GM12878 (cell line): ENCODE results near the gene MXRA8. TPM values are rescaled to one million over a fixed set of nuclear protein-coding genes. Genes with fewer than 3 reads are reported as not detected.
A peak's percentile ranks its signal among the peaks of the same experiment; 100 is the strongest.

Experiments used
- ATAC-seq: fragments of 200-7000 bp; cut with Tn5 transposase; 3 replicates; pipeline ENCODE4 v1.9.1; 2020; ENCODE audit warnings: mild to moderate bottlenecking, moderate library complexity
- BruUV-seq: library from RNA; stranded (reverse); fragments of 400-500 nt; replicated peaks from 2 replicates; lab custom pipeline; 2021; lab: Mats Ljungman, UMichigan
- CTCF ChIA-PET: fragments of 300-600 bp; sonication (Branson Sonifier 250); formaldehyde crosslinking; extraction: SDS; loops from one replicate; lab custom pipeline; 2021; ENCODE audit warnings: inconsistent platforms; lab: Yijun Ruan, JAX
- POLR2A ChIA-PET: fragments of 350-600 bp; formaldehyde crosslinking; extraction: SDS; loops from one replicate; lab custom pipeline; 2021; ENCODE audit warnings: inconsistent platforms; lab: Charles Lee
- RAD21 ChIA-PET: fragments of 300-600 bp; sonication (Branson Sonifier 250); formaldehyde crosslinking; loops from one replicate; lab custom pipeline; 2023; ENCODE audit warnings: antibody characterized with exemption; ENCODE audit not compliant: unreplicated experiment; lab: Charles Lee
- SMC1A ChIA-PET: fragments of 300-600 bp; sonication (Branson Sonifier 250); formaldehyde crosslinking; loops from one replicate; lab custom pipeline; 2023; ENCODE audit not compliant: unreplicated experiment, uncharacterized antibody; lab: Charles Lee
- DNase-seq: peaks from one replicate; pipeline ENCODE4 v3.0.0-alpha.2; 2011; ENCODE audit warnings: low read depth, low spot score
- FAIRE-seq: peaks from 3 replicates; lab custom pipeline; 2011; peaks lifted over from hg19 to GRCh38; lab: Jason Lieb, UNC
- H2AFZ ChIP-seq: 2 replicates; pipeline ENCODE4 v1.6.0; 2011; ENCODE audit warnings: low read depth, low read length, control low read depth; ENCODE audit not compliant: control insufficient read depth
- H3K27ac ChIP-seq: 2 replicates; pipeline ENCODE4 v1.5.1; 2011; ENCODE audit warnings: control low read depth; ENCODE audit not compliant: control insufficient read depth, insufficient read depth
- H3K27me3 ChIP-seq, 2 experiments: replicated peaks in 1 of 2; 2 replicates each; pipeline versions ENCODE4 v1.6.0 to v1.6.1; 2011; ENCODE audit warnings: low read length in 1 of 2; ENCODE audit not compliant: control insufficient read depth in 2 of 2, insufficient read depth in 2 of 2
- H3K36me3 ChIP-seq, 2 experiments: 2 replicates each; pipeline ENCODE4 v1.5.1; 2011; ENCODE audit warnings: low read length in 1 of 2; ENCODE audit not compliant: control insufficient read depth in 2 of 2, insufficient read depth in 2 of 2
- H3K4me1 ChIP-seq: 2 replicates; pipeline ENCODE4 v1.6.1; 2011; ENCODE audit warnings: mild to moderate bottlenecking, low read length, moderate library complexity, mixed read lengths; ENCODE audit not compliant: control insufficient read depth, insufficient read depth
- H3K4me2 ChIP-seq: 2 replicates; pipeline ENCODE4 v1.6.0; 2011; ENCODE audit warnings: control low read depth; ENCODE audit not compliant: control insufficient read depth, insufficient read depth
- H3K4me3 ChIP-seq: fragments of 200-600 bp; sonication (generic); 2 replicates; pipeline ENCODE4 v1.5.1; 2016
- H3K79me2 ChIP-seq: 2 replicates; pipeline ENCODE4 v1.6.0; 2011; ENCODE audit warnings: low read length; ENCODE audit not compliant: control insufficient read depth, insufficient read depth
- H3K9ac ChIP-seq: 2 replicates; pipeline ENCODE4 v1.8.0; 2011; ENCODE audit warnings: low read length, control low read depth, mixed read lengths; ENCODE audit not compliant: control insufficient read depth, insufficient read depth
- H3K9me3 ChIP-seq: replicated peaks from 3 replicates; pipeline ENCODE4 v1.5.1; 2011; ENCODE audit warnings: mild to moderate bottlenecking, low read length; ENCODE audit not compliant: control insufficient read depth, insufficient read depth
- H4K20me1 ChIP-seq: 2 replicates; pipeline ENCODE4 v1.6.0; 2011; ENCODE audit not compliant: control insufficient read depth, insufficient read depth
- BACH1 ChIP-seq: fragments of 450-650 bp; IDR thresholded peaks from 2 replicates; pipeline ENCODE4 v1.6.1; 2017; ENCODE audit warnings: mild to moderate bottlenecking, borderline replicate concordance
- BHLHE40 ChIP-seq, 2 experiments: fragments of 450-650 bp in 1 of 2; IDR thresholded peaks; 2 replicates each; pipeline ENCODE4 v1.6.1; 2011 to 2017; ENCODE audit warnings: low read depth in 2 of 2, borderline replicate concordance in 1 of 2, improper control_type of control experiment in 1 of 2, low read length in 1 of 2, mild to moderate bottlenecking in 1 of 2
- DPF2 ChIP-seq: fragments of 450-650 bp; IDR thresholded peaks from 2 replicates; pipeline ENCODE4 v1.6.1; 2017; ENCODE audit warnings: mild to moderate bottlenecking
- GATAD2B ChIP-seq: fragments of 450-650 bp; conservative IDR thresholded peaks from 2 replicates; pipeline ENCODE4 v1.6.1; 2017; ENCODE audit warnings: low read depth, mild to moderate bottlenecking, moderate library complexity
- IKZF1 ChIP-seq: fragments of 450-650 bp; conservative IDR thresholded peaks from 2 replicates; pipeline ENCODE4 v1.6.1; 2017; ENCODE audit warnings: antibody characterized with exemption, mild to moderate bottlenecking
- MEF2B ChIP-seq: fragments of 450-650 bp; IDR thresholded peaks from 2 replicates; pipeline ENCODE4 v1.6.1; 2018; ENCODE audit warnings: mild to moderate bottlenecking, moderate library complexity; ENCODE audit not compliant: partially characterized antibody, poor library complexity, severe bottlenecking
- NBN ChIP-seq: fragments of 450-650 bp; IDR thresholded peaks from 2 replicates; pipeline ENCODE4 v1.6.1; 2016
- NFXL1 ChIP-seq: fragments of 450-650 bp; IDR thresholded peaks from 2 replicates; pipeline ENCODE4 v1.6.1; 2017; ENCODE audit warnings: antibody characterized with exemption, mild to moderate bottlenecking, borderline replicate concordance
- NFYB ChIP-seq: IDR thresholded peaks from 2 replicates; pipeline ENCODE4 v1.6.1; 2011; ENCODE audit warnings: low read depth, mild to moderate bottlenecking, low read length, improper control_type of control experiment, moderate library complexity; ENCODE audit not compliant: insufficient read depth
- POLR2A ChIP-seq: IDR thresholded peaks from 2 replicates; pipeline ENCODE4 v1.6.1; 2011; ENCODE audit warnings: low read depth, mild to moderate bottlenecking, low read length
- RAD21 ChIP-seq: IDR thresholded peaks from 2 replicates; pipeline ENCODE4 v1.6.1; 2011; ENCODE audit warnings: mild to moderate bottlenecking, low read depth, low read length, moderate library complexity; ENCODE audit not compliant: insufficient read depth
- RB1 ChIP-seq: fragments of 450-650 bp; formaldehyde crosslinking; IDR thresholded peaks from 2 replicates; pipeline ENCODE4 v1.6.1; 2017; ENCODE audit warnings: mild to moderate bottlenecking, borderline replicate concordance
- RUNX3 ChIP-seq: IDR thresholded peaks from 2 replicates; pipeline ENCODE4 v1.6.1; 2012; ENCODE audit warnings: low read length, inconsistent platforms
- SMARCA5 ChIP-seq: fragments of 450-650 bp; IDR thresholded peaks from 2 replicates; pipeline ENCODE4 v1.6.1; 2017; ENCODE audit warnings: mild to moderate bottlenecking
- TCF12 ChIP-seq: IDR thresholded peaks from 2 replicates; pipeline ENCODE4 v1.6.1; 2011; ENCODE audit warnings: low read depth, mild to moderate bottlenecking, low read length
- TCF3 ChIP-seq: IDR thresholded peaks from 2 replicates; pipeline ENCODE4 v1.6.1; 2012; ENCODE audit warnings: low read depth, mild to moderate bottlenecking, low read length, borderline replicate concordance; ENCODE audit not compliant: insufficient read depth
- ZNF217 ChIP-seq: fragments of 450-650 bp; IDR thresholded peaks from 2 replicates; pipeline ENCODE4 v1.6.1; 2017; ENCODE audit warnings: antibody characterized with exemption, mild to moderate bottlenecking
- WGBS: methylation state at CpG from one replicate; pipeline ENCODE4 v1.1.6; 2016; ENCODE audit warnings: low lambda C conversion rate; ENCODE audit not compliant: insufficient replicate concordance, insufficient coverage; ENCODE audit errors: missing lambda C conversion rate; 5-methylcytosine and 5-hydroxymethylcytosine counted together
- in situ Hi-C: fragments of 300-500 bp; cut with MboI; formaldehyde crosslinking; loops from 9 replicates; pipeline ENCODE4 v1.14.3; 2018; ENCODE audit warnings: mixed read lengths
- intact Hi-C: fragments of 100-400 bp; cut with micrococcal nuclease; formaldehyde crosslinking; loops from one replicate; pipeline ENCODE4 v1.14.2; 2022; ENCODE audit not compliant: unreplicated experiment
- polyA plus RNA-seq, 11 experiments: library from polyadenylated mRNA; depleted of rRNA in 4 of 11; unstranded in 6 of 11; stranded (reverse) in 5 of 11; fragments of >200 nt; fragmentation: Nextera tagmentation in 4 of 11; fragmentation: Illumina TruSeq in 1 of 11; extraction: Ambion mirVana in 4 of 11; extraction: Trizol in 1 of 11; gene quantifications; 1 replicate in 1 of 11; 2 replicates in 10 of 11; pipeline versions ENCODE4 v1.2.1 to v1.2.3, GENCODE V29; 2011 to 2016; ENCODE audit warnings: inconsistent platforms in 2 of 11, missing spikeins in 2 of 11, low read depth in 1 of 11
- total RNA-seq, 4 experiments: library from RNA; depleted of rRNA in 3 of 4; stranded (reverse); fragments of >200 nt in 3 of 4; fragmentation: Illumina TruSeq in 1 of 4; extraction: Trizol in 1 of 4; gene quantifications; 2 replicates each; pipeline versions ENCODE4 v1.2.1 to v1.2.3, GENCODE V29; 2013 to 2021
- TF ChIP-seq, protein P1 (sequence below), 3 experiments: IDR thresholded peaks in 2 of 3; conservative IDR thresholded peaks in 1 of 3; 2 replicates each; pipeline ENCODE4 v1.5.1; 2011; ENCODE audit warnings: low read depth in 3 of 3, low read length in 3 of 3, mild to moderate bottlenecking in 3 of 3, control low read depth in 2 of 3, moderate library complexity in 2 of 3, inconsistent platforms in 1 of 3, mixed read lengths in 1 of 3; ENCODE audit not compliant: control insufficient read depth in 2 of 3, insufficient read depth in 1 of 3; ENCODE audit errors: extremely low read depth in 1 of 3
- TF ChIP-seq, protein P2 (sequence below): fragments of 450-650 bp; conservative IDR thresholded peaks from 2 replicates; pipeline ENCODE4 v1.6.1; 2017; ENCODE audit warnings: mild to moderate bottlenecking, moderate library complexity

The MXRA8 gene
- total and polyA plus RNA-seq, 10 of the 15 experiments (the other 5 are each of a cell fraction or from before 2014, with no cell fraction given): 0.11 to 0.54 (median 0.21) TPM; not detected in 6

DNA sequence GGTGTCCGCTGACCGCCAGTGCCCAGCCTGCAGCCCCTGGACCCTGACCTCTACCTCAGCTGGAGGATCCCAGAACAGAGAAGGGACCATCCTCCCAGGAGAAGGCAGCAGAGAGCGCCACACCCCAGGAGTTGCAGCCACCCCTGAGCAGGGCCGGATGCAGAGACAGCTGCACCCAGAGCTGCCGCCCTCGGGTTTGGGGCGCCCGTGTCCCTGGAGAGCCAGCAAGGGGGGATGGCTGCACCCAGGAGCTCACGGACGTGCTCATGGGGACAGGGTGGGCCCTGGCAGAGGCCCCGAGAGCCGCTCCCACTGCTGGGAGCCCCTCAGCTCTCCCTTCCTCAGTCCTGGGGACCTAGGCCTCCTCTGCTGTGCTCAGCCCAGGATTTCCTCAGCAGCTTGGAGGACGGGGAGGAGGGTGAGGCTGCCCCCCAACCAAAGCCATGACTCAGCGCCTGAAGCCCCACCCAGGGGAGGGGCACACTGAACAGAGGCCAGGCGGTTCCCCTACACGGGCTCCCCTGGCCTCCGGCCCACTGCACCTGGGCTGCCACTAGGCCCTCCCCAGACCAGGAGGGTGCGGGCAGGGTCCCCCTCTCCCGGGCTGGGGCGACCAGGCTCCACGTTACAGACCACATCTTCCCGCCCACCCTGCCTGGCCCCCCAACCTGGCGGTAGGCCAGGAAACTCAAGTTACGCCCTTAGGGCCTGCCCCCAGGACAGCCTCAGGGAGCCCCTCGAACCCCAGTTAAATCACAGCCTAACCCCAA is 52.9 kb downstream of the MXRA8 start:
- H3K27ac ChIP-seq: peak overlapping the region; percentile 82
- ChIA-PET SMC1A (interaction anchor here (1.1 to 1.2 kb wide), 2 partner anchors 14 to 66 kb away, joined by 3 to 5 read pairs; no protein-coding TSS in a partner anchor), POLR2A (interaction anchor here (0.6 to 0.9 kb wide), 2 partner anchors 164 to 321 kb away, joined by 3 to 7 read pairs; no protein-coding TSS in a partner anchor), CTCF (interaction anchor here (0.7 to 1.5 kb wide), 8 partner anchors 20 to 253 kb away, joined by 3 to 8 read pairs (median 3); no protein-coding TSS in a partner anchor), RAD21 (interaction anchor here (0.8 to 1.2 kb wide), 8 partner anchors 14 to 274 kb away, joined by 3 to 5 read pairs (median 4); partner anchors contain the start of gene AURKAIP1)
- TF ChIP-seq GATAD2B (0 out of 2 replicates have a peak, but pooled peaks have one; percentile 23), MEF2B (peak; percentile 72), TCF12 (peak; percentile 62; the same call in 1 of the 2 replicates), SMARCA5 (no peak), RAD21 (peak; percentile 30), TCF3 (0 out of 2 replicates have a peak, but pooled peaks have one; percentile 53), BHLHE40 (IDR thresholded peaks at IDR 0.05; ENCODE audit: borderline replicate concordance in 1 of 2, low read depth in 2 of 2, low read length in 1 of 2) (peak in 1 of 2 experiments; percentile 30; a peak in 1 of 4 replicates), RB1 (no peak), RUNX3 (0 out of 2 replicates have a peak, but pooled peaks have one; percentile 14), BACH1 (peak; percentile 75; the same call in 1 of the 2 replicates), ZNF217 (no peak), NFYB (no peak), IKZF1 (peak; percentile 43; the same call in 1 of the 2 replicates), NFXL1 (0 out of 2 replicates have a peak, but pooled peaks have one; percentile 32), POLR2A (peak; percentile 68), DPF2 (peak; percentile 47), NBN (0 out of 2 replicates have a peak, but pooled peaks have one; percentile 18)
- TF ChIP-seq, protein P1, sequence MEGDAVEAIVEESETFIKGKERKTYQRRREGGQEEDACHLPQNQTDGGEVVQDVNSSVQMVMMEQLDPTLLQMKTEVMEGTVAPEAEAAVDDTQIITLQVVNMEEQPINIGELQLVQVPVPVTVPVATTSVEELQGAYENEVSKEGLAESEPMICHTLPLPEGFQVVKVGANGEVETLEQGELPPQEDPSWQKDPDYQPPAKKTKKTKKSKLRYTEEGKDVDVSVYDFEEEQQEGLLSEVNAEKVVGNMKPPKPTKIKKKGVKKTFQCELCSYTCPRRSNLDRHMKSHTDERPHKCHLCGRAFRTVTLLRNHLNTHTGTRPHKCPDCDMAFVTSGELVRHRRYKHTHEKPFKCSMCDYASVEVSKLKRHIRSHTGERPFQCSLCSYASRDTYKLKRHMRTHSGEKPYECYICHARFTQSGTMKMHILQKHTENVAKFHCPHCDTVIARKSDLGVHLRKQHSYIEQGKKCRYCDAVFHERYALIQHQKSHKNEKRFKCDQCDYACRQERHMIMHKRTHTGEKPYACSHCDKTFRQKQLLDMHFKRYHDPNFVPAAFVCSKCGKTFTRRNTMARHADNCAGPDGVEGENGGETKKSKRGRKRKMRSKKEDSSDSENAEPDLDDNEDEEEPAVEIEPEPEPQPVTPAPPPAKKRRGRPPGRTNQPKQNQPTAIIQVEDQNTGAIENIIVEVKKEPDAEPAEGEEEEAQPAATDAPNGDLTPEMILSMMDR (IDR thresholded peaks at IDR 0.05 in 2 of 3, conservative IDR thresholded peaks at IDR 0.05 in 1 of 3; ENCODE audit: control insufficient read depth in 2 of 3, extremely low read depth in 1 of 3, insufficient read depth in 1 of 3, low read depth in 3 of 3, low read length in 3 of 3): peak; percentile 2 to 42 (median 20); a peak in 3 of 6 replicates
- TF ChIP-seq, protein P2, sequence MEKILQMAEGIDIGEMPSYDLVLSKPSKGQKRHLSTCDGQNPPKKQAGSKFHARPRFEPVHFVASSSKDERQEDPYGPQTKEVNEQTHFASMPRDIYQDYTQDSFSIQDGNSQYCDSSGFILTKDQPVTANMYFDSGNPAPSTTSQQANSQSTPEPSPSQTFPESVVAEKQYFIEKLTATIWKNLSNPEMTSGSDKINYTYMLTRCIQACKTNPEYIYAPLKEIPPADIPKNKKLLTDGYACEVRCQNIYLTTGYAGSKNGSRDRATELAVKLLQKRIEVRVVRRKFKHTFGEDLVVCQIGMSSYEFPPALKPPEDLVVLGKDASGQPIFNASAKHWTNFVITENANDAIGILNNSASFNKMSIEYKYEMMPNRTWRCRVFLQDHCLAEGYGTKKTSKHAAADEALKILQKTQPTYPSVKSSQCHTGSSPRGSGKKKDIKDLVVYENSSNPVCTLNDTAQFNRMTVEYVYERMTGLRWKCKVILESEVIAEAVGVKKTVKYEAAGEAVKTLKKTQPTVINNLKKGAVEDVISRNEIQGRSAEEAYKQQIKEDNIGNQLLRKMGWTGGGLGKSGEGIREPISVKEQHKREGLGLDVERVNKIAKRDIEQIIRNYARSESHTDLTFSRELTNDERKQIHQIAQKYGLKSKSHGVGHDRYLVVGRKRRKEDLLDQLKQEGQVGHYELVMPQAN: peak; percentile 40; the same call in 1 of the 2 replicates
- peak overlapping the region; percentile 84 for H3K4me3 ChIP-seq
- no peaks in the 10 kb centered on the region for H4K20me1 ChIP-seq
- no TSS peak for BruUV-seq
- in situ Hi-C loops: no loop called here
- 5% methylated on average over 23 of the region's 25 CpGs for WGBS
- no peaks in the 10 kb centered on the region; a peak in 1 of 4 replicates for H3K36me3 ChIP-seq
- FAIRE-seq: peak; percentile 90
- H2AFZ ChIP-seq: peak overlapping the region; percentile 83
- H3K79me2 ChIP-seq: peaks cover 26% of the 10 kb centered on the region
- H3K9ac ChIP-seq: peak overlapping the region; percentile 73
- intact Hi-C loops: loop anchor here (5.0 kb wide), 1 partner anchor 188 kb away; the partner anchor contains the start of gene C1orf159
- no peak for DNase-seq
- H3K9me3 ChIP-seq: no peaks in the 10 kb centered on the region
- H3K4me2 ChIP-seq: peak overlapping the region; percentile 99
- H3K27me3 ChIP-seq: no peaks in the 10 kb centered on the region
- peak; percentile 69 for ATAC-seq
- H3K4me1 ChIP-seq: peaks cover 27% of the 10 kb centered on the region
